GM12878 (cell line): ENCODE results near the gene RBBP4. TPM values are rescaled to one million over a fixed set of nuclear protein-coding genes. Genes with fewer than 3 reads are reported as not detected.

ENCODE experiments used
- EGR1 ChIP-seq, 2 experiments: IDR thresholded peaks; 1 replicate in 1 of 2; 2 replicates in 1 of 2; pipeline ENCODE4 v1.6.1; 2011 to 2012; ENCODE audit warnings: low read depth in 2 of 2, low read length in 2 of 2, borderline replicate concordance in 1 of 2, mild to moderate bottlenecking in 1 of 2, moderate library complexity in 1 of 2
- EP300 ChIP-seq, 2 experiments: fragments of 150-350 bp in 1 of 2; IDR thresholded peaks; 2 replicates each; pipeline ENCODE4 v1.6.1; 2011 to 2012; ENCODE audit warnings: low read depth in 2 of 2, low read length in 2 of 2, borderline replicate concordance in 1 of 2, improper control_type of control experiment in 1 of 2, inconsistent platforms in 1 of 2; ENCODE audit not compliant: control insufficient read depth in 1 of 2
- FOXK2 ChIP-seq: fragments of 450-650 bp; IDR thresholded peaks from 2 replicates; pipeline ENCODE4 v1.6.1; 2017; ENCODE audit warnings: mild to moderate bottlenecking, moderate library complexity
- FOXM1 ChIP-seq: IDR thresholded peaks from 2 replicates; pipeline ENCODE4 v1.6.1; 2012; ENCODE audit warnings: low read depth, mild to moderate bottlenecking, inconsistent platforms, low read length, moderate library complexity
- IRF5 ChIP-seq: fragments of 450-650 bp; IDR thresholded peaks from 2 replicates; pipeline ENCODE4 v1.6.1; 2017; ENCODE audit warnings: borderline replicate concordance
- MTA3 ChIP-seq: IDR thresholded peaks from 2 replicates; pipeline ENCODE4 v1.6.1; 2012; ENCODE audit warnings: low read length, inconsistent platforms, borderline replicate concordance
- NR2C2 ChIP-seq: IDR thresholded peaks from 2 replicates; pipeline ENCODE4 v1.6.1; 2011; ENCODE audit warnings: borderline replicate concordance, low read depth; ENCODE audit not compliant: control insufficient read depth, insufficient read length
- POLR2AphosphoS5 ChIP-seq: IDR thresholded peaks from 2 replicates; pipeline ENCODE4 v1.6.1; 2011; ENCODE audit warnings: mild to moderate bottlenecking, low read length, inconsistent platforms
- PRDM15 ChIP-seq: fragments of 450-650 bp; formaldehyde crosslinking; IDR thresholded peaks from 2 replicates; pipeline ENCODE4 v1.4.0; 2020; ENCODE audit warnings: mild to moderate bottlenecking, moderate library complexity
- STAT3 ChIP-seq: IDR thresholded peaks from 2 replicates; pipeline ENCODE4 v1.6.1; 2011; ENCODE audit warnings: low read depth, low read length, improper control_type of control experiment
- TBL1XR1 ChIP-seq: IDR thresholded peaks from 2 replicates; pipeline ENCODE4 v1.6.1; 2012; ENCODE audit warnings: low read depth, low read length, improper control_type of control experiment
- WRNIP1 ChIP-seq: IDR thresholded peaks from 2 replicates; pipeline ENCODE4 v1.6.1; 2011; ENCODE audit warnings: low read depth, low read length, improper control_type of control experiment, borderline replicate concordance
- polyA plus RNA-seq, 11 experiments: library from polyadenylated mRNA; depleted of rRNA in 4 of 11; unstranded in 6 of 11; stranded (reverse) in 5 of 11; fragments of >200 nt; fragmentation: Nextera tagmentation in 4 of 11; fragmentation: Illumina TruSeq in 1 of 11; extraction: Ambion mirVana in 4 of 11; extraction: Trizol in 1 of 11; gene quantifications; 1 replicate in 1 of 11; 2 replicates in 10 of 11; pipeline versions ENCODE4 v1.2.1 to v1.2.3, GENCODE V29; 2011 to 2016; ENCODE audit warnings: inconsistent platforms in 2 of 11, missing spikeins in 2 of 11, low read depth in 1 of 11
- total RNA-seq, 4 experiments: library from RNA; depleted of rRNA in 3 of 4; stranded (reverse); fragments of >200 nt in 3 of 4; fragmentation: Illumina TruSeq in 1 of 4; extraction: Trizol in 1 of 4; gene quantifications; 2 replicates each; pipeline versions ENCODE4 v1.2.1 to v1.2.3, GENCODE V29; 2013 to 2021
- TF ChIP-seq, protein P1 (sequence below): fragments of 450-650 bp; IDR thresholded peaks from 2 replicates; pipeline ENCODE4 v1.6.1; 2017; ENCODE audit warnings: antibody characterized with exemption, mild to moderate bottlenecking, moderate library complexity
- TF ChIP-seq, protein P2 (sequence below): fragments of 150-350 bp; IDR thresholded peaks from 2 replicates; pipeline ENCODE4 v1.6.1; 2014; ENCODE audit warnings: mild to moderate bottlenecking, low read depth, low read length
- TF ChIP-seq, protein P3 (sequence below): fragments of 450-650 bp; IDR thresholded peaks from 2 replicates; pipeline ENCODE4 v1.6.1; 2018; ENCODE audit warnings: borderline replicate concordance, mild to moderate bottlenecking; ENCODE audit not compliant: partially characterized antibody

The RBBP4 gene
- total and polyA plus RNA-seq, 10 of the 15 experiments (the other 5 are each of a cell fraction or from before 2014, with no cell fraction given) = 120 to 357 (median 231) TPM

- TF ChIP-seq NR2C2 = no peak
- TF ChIP-seq PRDM15 (CRISPR knock-in tag) = no peak
- TF ChIP-seq POLR2AphosphoS5 = no peak
- no peak for TF ChIP-seq EGR1 (IDR thresholded peaks at IDR 0.05; ENCODE audit: borderline replicate concordance in 1 of 2, low read depth in 2 of 2, low read length in 2 of 2)
- no peak for TF ChIP-seq EP300 (IDR thresholded peaks at IDR 0.05; ENCODE audit: borderline replicate concordance in 1 of 2, control insufficient read depth in 1 of 2, low read depth in 2 of 2, low read length in 2 of 2)
- TF ChIP-seq MTA3 = no peak
- peak; percentile 70; the same call in 1 of the 2 replicates for TF ChIP-seq FOXM1
- no peak for TF ChIP-seq IRF5
- TF ChIP-seq, protein P1, sequence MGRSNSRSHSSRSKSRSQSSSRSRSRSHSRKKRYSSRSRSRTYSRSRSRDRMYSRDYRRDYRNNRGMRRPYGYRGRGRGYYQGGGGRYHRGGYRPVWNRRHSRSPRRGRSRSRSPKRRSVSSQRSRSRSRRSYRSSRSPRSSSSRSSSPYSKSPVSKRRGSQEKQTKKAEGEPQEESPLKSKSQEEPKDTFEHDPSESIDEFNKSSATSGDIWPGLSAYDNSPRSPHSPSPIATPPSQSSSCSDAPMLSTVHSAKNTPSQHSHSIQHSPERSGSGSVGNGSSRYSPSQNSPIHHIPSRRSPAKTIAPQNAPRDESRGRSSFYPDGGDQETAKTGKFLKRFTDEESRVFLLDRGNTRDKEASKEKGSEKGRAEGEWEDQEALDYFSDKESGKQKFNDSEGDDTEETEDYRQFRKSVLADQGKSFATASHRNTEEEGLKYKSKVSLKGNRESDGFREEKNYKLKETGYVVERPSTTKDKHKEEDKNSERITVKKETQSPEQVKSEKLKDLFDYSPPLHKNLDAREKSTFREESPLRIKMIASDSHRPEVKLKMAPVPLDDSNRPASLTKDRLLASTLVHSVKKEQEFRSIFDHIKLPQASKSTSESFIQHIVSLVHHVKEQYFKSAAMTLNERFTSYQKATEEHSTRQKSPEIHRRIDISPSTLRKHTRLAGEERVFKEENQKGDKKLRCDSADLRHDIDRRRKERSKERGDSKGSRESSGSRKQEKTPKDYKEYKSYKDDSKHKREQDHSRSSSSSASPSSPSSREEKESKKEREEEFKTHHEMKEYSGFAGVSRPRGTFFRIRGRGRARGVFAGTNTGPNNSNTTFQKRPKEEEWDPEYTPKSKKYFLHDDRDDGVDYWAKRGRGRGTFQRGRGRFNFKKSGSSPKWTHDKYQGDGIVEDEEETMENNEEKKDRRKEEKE = no peak
- no peak for TF ChIP-seq TBL1XR1
- TF ChIP-seq, protein P2, sequence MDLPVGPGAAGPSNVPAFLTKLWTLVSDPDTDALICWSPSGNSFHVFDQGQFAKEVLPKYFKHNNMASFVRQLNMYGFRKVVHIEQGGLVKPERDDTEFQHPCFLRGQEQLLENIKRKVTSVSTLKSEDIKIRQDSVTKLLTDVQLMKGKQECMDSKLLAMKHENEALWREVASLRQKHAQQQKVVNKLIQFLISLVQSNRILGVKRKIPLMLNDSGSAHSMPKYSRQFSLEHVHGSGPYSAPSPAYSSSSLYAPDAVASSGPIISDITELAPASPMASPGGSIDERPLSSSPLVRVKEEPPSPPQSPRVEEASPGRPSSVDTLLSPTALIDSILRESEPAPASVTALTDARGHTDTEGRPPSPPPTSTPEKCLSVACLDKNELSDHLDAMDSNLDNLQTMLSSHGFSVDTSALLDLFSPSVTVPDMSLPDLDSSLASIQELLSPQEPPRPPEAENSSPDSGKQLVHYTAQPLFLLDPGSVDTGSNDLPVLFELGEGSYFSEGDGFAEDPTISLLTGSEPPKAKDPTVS = no peak
- TF ChIP-seq, protein P3, sequence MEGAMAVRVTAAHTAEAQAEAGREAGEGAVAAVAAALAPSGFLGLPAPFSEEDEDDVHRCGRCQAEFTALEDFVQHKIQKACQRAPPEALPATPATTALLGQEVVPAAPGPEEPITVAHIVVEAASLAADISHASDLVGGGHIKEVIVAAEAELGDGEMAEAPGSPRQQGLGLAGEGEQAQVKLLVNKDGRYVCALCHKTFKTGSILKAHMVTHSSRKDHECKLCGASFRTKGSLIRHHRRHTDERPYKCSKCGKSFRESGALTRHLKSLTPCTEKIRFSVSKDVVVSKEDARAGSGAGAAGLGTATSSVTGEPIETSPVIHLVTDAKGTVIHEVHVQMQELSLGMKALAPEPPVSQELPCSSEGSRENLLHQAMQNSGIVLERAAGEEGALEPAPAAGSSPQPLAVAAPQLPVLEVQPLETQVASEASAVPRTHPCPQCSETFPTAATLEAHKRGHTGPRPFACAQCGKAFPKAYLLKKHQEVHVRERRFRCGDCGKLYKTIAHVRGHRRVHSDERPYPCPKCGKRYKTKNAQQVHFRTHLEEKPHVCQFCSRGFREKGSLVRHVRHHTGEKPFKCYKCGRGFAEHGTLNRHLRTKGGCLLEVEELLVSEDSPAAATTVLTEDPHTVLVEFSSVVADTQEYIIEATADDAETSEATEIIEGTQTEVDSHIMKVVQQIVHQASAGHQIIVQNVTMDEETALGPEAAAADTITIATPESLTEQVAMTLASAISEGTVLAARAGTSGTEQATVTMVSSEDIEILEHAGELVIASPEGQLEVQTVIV = no peak
- TF ChIP-seq WRNIP1 = no peak
- no peak for TF ChIP-seq STAT3
- no peak for TF ChIP-seq FOXK2
Measured at GRCh38 chr1:32627596-32628162, 23.3 kb upstream of the RBBP4 start (continued).
